H1 (cell line): ENCODE data around the gene PMEPA1. TPM values are rescaled to one million over a fixed set of nuclear protein-coding genes. Genes with fewer than 3 reads are reported as not detected.

ENCODE experiments used
- ASH2L ChIP-seq: fragments of 200-600, 300-600 bp; sonication (generic); IDR thresholded peaks from one replicate; pipeline ENCODE4 v1.7.1; 2017; ENCODE audit warnings: low read length
- BCL11A ChIP-seq, 2 experiments: IDR thresholded peaks; one replicate each; pipeline ENCODE4 v1.6.1; 2011; ENCODE audit warnings: low read depth in 2 of 2, low read length in 2 of 2, mild to moderate bottlenecking in 2 of 2
- FOSL1 ChIP-seq: IDR thresholded peaks from 2 replicates; pipeline ENCODE4 v1.6.1; 2011; ENCODE audit warnings: mild to moderate bottlenecking, low read depth, low read length, moderate library complexity; ENCODE audit not compliant: insufficient read depth
- GTF2F1 ChIP-seq: IDR thresholded peaks from 2 replicates; pipeline ENCODE4 v1.6.1; 2012; ENCODE audit warnings: low read depth, low read length, improper control_type of control experiment, borderline replicate concordance
- SP1 ChIP-seq: IDR thresholded peaks from 2 replicates; pipeline ENCODE4 v1.6.1; 2011; ENCODE audit warnings: low read depth, low read length
- polyA plus RNA-seq, 7 experiments: library from polyadenylated mRNA; depleted of rRNA in 3 of 7; stranded (reverse) in 5 of 7; unstranded in 2 of 7; fragments of >200 nt in 5 of 7; fragments of 200-250 nt in 2 of 7; gene quantifications; 1 replicate in 5 of 7; 2 replicates in 1 of 7; 4 replicates in 1 of 7; pipeline versions ENCODE4 v1.2.1 to v1.2.3, GENCODE V29; 2011 to 2013; ENCODE audit warnings: missing spikeins in 2 of 7, mixed read lengths in 2 of 7
- total RNA-seq: library from RNA; stranded (reverse); fragmentation: NEBNext Ultra II Directional; extraction: Animal tissue kit (Norgen Biotek cat#: 25700); gene quantifications from 2 replicates; pipeline ENCODE4 v1.2.1, GENCODE V29; 2021

Gene PMEPA1
- total and polyA plus RNA-seq, 2 of the 8 experiments (the other 6 are each of a cell fraction or from before 2014, with no cell fraction given): 12.7 to 20.5 TPM

- TF ChIP-seq FOSL1 (no peak), ASH2L (no peak), GTF2F1 (no peak), BCL11A (IDR thresholded peaks at IDR 0.05; ENCODE audit: low read depth in 2 of 2, low read length in 2 of 2) (no peak), SP1 (no peak)
Measured at GRCh38 chr20:57725636-57726035, 15.8 kb upstream of the PMEPA1 start (continued).
